GM19193 (cell line): ENCODE results near the gene PHYKPL.
A peak's percentile ranks its signal among the peaks of the same experiment; 100 is the strongest.

Experiments used
- POLR2A ChIP-seq: IDR thresholded peaks from 4 replicates; pipeline ENCODE4 v1.6.1; 2011; ENCODE audit not compliant: insufficient read depth, insufficient read length; ENCODE audit errors: extremely low read depth

PHYKPL gene

DNA sequence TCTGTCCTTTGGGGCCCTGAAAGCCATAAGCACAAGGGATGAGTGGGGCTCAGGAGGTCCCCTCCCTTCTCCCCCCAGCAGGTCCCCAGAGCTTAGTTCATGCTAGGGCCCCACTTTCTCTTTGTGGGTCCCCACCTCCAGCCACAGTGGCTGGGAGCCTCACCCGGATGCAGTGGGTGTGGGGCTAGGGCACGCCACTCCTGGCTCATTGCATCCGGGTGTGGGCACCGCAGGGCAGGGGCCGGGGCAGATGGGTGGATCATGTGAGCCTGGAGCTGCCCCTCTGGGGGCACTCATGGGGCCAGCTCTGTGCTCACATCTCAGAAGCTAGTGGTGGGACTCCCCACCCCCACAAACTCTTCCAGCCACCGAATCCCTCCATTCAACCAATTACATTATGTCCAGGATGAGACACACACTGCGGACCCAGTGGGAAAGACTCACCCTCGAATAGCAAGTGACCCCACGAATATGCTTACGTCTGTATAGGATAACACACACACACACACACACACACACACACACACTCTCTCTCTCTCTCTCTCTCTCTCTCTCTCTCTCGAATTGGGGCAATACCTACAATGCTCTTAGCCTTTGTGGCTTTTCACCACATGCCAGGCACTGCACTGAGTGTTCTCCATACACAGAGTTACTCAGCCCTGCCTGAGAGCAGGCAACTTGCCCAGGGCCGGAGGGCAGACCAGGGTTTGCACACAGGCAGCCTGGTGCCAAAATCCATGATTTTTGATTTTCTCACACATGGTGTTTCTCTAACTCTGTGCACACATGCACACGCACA, 16.8 kb upstream of the PHYKPL start:
- TF ChIP-seq POLR2A: no peak

DNA sequence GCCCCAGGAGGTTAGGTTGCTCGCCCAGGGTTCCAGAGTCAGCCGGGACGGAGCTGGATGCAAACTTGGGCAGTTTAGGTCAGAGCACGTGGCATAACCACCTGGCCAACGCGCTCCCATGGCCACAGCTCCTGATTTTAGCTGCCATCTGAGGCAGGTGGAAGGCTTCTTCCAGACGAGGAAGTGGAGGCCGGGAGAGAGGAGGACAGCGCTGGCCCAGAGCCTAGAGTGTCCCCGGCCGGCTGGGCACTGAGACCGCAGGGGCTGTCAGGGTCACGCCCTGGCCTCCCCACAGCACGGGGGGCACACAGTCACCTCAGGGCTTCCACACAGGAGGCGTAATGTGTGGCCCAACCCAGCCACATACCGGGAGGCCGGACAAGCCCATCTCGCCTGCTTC, 16.1 kb upstream of the PHYKPL start:
- no peak for TF ChIP-seq POLR2A

DNA sequence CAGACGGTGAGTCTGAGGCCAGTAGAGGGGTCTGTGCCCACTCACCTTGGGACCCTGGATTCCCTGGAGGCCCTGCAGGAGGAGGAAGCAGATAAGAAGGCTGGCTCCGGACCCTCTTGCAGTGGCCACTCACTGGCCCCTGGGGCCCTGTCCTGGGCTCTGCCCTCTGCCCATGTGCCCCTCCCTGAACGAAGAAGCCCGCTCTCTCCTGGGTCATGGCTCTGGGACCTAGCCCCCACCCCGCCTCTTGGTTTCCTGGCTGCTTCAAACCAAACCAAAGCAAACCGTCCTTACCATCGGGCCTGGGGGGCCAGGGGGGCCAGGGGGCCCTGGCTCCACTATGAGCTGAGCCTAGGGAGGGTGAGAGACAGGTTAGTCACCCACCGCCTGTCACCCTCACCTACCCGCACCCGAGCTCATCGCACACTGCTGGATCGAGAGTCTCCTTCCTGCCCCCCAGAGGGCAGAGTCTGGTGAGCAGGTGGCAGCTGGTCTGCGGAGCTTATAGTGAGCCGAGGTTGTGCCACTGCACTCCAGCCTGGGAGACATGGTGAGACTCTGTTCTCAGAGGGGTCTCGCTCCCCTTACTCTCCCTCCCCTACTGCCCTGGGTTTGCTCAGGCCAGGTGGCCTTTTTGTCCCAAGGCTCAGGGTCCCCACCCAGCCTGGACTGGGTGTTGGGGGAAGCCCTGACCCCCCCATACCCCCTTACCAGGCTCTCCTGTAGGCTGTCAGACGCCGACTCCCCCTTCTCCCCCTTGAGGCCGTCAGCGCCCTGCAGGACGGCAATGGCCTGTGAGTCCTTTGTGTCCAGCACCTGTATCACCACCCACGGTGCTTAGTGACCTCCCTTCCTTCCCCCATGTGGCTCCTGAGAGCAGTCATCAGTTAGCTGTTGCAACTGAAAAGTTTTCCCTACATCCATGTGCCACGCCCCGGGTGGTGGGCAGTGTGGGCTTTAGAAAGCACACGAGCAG, 15.2 kb upstream of the PHYKPL start:
- TF ChIP-seq POLR2A: no peak

DNA sequence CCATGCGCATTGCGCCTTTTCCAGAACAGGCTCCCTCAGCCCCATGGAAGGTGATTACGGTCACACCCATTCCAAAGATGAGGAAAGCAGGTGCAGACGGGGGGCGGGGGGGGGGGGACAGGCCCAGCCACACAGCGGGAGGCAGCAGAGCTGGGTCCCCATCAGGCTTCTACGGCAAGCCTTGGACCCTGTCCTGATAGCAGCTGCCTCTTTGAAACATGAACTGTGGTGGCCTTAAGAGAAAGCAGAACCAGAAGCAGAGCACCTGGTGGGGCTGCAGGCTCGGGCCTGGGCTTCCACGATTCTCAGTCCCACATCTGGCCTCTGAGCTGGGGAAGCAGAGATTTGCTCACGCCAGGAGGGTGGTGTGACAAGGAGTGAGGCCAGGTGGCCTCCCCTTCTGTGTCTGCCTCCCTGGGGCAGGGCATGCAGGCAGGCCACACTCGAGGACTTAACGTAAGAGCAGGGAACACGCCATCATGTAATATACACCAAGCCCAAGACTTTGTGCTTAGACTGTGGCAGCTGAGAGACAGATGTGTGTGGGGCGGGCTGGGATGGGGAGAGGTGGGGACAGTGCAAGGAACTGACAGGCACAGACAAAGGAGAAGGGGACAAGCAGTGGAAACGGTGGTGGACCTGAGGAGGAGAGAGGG, 14.2 kb upstream of the PHYKPL start:
- TF ChIP-seq POLR2A: no peak

DNA sequence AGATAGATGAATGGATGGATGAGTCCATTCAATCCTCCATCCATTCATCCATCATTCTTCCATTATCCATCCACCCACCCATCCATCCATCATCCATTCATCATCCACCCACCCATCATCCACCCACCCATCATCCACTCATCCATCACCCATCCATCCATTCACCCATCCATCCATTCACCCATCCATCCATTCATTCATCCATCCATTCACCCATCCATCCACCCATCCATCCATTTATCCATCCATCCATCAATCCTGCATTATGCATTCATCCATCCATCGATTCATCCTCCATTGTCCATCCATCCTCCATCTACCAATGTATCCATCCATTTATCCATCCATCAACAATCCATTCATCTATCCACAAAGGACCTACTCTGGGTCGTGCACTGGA, 12.8 kb upstream of the PHYKPL start:
- no peak for TF ChIP-seq POLR2A

DNA sequence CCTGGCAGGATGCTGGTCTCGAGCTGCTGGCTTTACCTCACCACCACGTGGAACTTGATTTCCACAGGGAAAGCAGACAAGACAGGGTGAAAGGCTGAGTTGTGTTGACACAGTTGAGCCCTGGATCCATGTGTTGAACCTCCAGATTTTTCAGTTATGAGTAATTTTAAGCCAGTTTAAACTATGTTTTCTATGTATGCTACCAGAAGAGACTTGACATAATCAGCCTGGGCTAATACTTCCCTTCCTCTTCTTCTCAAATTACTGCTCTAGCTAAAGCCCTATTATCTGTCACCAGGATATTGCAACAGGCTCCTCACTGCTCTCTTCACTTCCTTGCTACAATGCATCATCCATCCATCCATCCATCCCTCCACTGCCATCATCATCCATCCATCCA, 12.0 kb upstream of the PHYKPL start:
- no peak for TF ChIP-seq POLR2A

DNA sequence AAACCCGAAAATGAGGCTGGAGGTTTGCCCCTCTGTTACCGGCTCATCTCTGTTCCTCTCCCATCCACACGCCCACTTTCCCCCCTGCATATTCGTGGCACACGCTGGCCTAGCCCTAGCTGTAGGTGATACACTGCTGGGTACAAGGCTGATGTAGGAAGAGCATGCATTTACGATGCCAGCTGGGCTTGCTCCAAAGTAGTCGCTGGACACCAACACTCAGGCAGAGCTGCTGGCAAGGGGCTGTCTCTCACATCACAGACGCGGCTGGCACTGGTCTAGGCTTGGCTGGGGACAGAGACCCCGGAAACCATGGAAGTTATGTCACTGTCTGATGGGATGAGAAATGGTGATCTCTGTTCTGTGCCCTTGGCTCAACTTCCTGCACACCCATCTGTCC, 9.8 kb upstream of the PHYKPL start:
- TF ChIP-seq POLR2A: no peak

DNA sequence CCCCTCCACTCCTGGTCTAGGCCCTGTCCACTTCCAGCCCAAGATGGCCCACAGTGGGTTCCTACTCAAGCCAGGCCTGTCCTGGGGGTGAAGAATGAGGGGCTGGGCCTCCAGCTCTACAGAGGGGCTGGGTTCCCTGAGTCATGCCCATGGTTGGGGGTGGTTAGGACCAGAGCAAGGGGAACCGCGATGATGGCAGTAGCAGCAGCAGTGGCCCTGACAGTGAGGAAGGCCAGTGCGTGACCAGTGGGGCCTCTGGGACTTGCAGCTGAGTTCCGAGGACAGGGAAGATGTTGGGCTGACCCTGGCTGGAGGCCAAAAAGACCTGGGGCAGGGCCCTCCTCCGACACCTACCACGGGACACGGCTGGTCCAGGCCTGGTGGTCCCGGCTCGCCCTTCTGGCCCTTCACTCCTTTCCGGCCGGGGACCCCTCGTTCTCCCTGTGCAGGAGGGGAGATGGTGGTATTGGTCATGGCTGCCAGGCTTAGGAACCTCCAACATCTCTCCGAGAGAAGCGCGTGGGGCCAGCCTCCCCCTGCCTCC, 9.2 kb upstream of the PHYKPL start:
- no peak for TF ChIP-seq POLR2A

DNA sequence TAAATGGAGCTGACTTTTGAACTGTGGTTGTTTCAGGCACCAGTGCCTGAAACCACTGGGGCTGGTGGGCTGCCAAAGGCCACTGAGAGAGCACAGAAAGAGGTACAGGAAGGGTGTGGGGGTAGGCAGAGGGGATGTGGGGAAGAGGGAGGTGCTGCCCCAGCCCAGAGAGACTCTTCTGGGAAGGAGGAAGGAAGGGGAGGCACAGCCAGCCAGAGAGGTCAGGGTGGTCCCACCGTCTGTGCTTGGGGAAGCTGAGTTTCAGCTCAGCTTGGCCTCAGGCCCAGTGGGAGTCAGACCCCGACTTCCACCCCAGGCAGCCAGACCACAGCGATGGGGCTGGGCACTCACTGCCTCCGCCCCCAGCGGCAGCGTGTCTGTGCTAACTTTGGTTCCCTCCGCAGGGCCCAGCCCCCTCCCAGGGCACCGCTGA, 8.6 kb upstream of the PHYKPL start:
- TF ChIP-seq POLR2A: no peak

DNA sequence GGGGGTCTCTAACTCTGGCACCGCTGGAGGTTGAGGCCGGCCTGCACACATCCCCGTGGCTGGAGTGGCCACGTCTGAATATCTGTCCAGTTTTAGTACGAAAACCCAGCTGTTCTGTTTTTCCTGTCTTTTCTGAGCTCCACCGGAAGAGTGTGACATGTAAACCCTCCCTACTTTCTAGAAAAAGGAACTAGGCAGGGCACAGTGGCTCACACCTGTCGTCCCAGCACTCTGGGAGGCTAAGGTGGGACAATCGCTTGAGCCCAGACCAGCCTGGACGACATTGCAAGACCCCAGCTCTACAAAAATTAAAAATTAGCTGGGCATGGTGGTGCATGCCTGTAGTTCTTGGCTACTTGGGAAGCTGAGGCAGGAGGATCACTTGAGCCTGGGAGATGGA, 8.2 kb upstream of the PHYKPL start:
- no peak for TF ChIP-seq POLR2A

DNA sequence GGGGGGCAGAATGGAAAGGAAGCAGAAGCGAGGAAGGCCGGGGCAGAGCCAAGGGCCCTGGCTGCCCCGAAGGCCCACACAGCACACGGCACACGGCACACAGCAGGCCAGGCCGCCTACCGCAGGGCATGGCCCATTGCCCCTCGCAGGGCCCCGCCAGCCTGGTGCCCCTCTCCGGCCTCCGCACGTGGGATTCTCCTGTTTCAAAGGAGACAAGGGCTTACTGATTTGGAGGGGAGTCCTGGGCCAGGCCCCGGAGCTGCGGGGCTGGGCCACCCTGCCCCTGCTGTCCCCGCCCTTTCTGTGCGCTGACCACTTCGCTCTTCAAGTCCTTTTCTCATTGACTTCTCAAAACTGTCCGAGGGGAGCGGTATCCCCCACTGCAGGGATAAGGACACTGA, 7.7 kb upstream of the PHYKPL start:
- no peak for TF ChIP-seq POLR2A

DNA sequence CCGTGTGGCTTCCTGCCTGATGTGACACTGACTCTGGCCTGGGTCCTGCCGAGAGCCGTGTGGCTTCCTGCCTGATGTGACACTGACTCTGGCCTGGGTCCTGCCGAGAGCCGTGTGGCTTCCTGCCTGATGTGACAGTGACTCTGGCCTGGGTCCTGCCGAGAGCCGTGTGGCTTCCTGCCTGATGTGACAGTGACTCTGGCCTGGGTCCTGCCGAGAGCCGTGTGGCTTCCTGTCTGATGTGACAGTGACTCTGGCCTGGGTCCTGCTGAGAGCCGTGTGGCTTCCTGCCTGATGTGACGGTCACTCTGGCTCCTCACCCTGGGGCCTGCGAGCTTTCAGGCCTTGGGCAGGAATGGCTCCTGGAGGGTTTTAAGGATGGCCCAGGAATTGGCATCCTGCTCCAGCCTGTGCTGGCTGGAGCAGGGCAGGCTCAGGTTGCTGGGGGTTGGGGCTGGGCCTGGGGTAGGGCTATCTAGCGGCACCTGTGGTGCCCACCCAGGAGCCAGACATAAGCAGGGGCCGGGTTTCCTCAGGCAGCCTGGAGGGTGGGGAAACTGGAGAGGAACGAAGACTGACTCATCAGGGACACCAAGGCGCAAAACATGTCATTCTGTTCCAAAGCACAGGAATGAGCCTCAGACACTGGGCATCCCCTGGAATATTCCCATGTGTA, 7.2 kb upstream of the PHYKPL start:
- peak; percentile 59 for TF ChIP-seq POLR2A

DNA sequence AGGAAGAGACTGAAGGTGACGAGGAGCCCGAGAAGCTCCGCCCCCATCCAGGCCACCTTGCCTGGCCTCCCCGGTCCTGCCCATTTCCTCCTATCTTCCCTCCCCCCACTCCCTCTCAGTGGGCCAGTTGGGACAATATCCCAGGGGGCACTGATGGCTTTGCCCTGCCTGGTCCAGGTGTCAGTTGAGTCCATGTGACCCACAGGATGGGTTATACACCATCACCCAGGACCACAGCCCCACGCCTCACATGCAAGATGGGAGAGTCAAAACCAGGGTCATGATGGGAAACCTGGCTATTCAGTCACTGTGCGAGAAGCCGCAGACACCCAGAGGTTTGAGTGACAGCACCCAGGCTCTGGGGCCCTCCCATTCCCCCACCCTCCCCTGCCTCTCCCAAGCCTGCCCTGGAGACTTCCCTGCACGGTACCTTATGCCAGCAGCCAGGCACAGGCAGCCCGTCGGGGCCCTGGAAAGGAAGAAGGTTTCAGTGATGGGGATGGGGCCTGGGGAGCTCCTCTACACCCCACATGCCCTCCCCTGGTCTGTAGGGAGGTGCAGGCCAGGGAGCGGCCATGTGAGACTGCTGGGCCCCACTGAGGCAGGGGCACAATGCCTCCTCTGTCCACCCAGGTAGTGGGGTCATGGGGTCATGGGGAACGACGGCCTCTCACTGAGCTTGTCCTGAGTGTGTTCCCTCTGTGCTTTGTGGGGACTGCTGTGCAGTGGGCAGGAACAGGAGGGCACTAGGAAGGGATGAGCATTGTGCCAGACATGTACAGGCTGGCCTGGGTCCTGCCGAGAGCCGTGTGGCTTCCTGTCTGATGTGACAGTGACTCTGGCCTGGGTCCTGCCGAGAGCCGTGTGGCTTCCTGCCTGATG, 6.3 kb upstream of the PHYKPL start:
- no peak for TF ChIP-seq POLR2A

DNA sequence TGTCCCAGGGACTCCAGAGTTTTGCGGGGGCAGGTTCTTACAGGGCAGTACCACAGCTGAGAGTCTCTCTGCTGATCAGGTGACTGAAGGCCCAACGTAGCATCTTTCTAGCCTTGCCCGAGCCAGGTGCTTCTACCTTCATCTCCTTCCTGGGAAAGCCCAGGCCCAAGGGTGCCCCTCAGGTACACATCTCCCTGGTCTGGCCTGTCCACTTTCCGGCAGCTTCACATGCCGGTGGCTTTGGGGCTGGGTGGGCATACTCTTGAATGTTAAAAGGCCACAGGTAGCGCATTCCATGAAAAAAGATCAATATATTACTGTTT, 5.7 kb upstream of the PHYKPL start:
- TF ChIP-seq POLR2A: no peak
